ENCODE data around the gene DHODH. TPM values are rescaled to one million over a fixed set of nuclear protein-coding genes. Genes with fewer than 3 reads are reported as not detected.

Gene DHODH
- total and polyA plus RNA-seq, 2 of the 8 experiments (the other 6 are each of a cell fraction or from before 2014, with no cell fraction given), result 9.1 to 19.4 TPM

GRCh38 chr16:72027669-72028378 lies 19.3 kb downstream of the DHODH start:
- no peak overlapping the region for H3K27ac ChIP-seq (ENCODE audit: low read depth, low read length)
- H3K23ac ChIP-seq (ENCODE audit: insufficient read length), result no peak overlapping the region
- FAIRE-seq, result no peak
- H3K4me1 ChIP-seq (replicated peaks in 1 of 4; ENCODE audit: control insufficient read depth in 3 of 4, insufficient read depth in 4 of 4, low read length in 3 of 4), result no peaks in the 10 kb centered on the region; a peak in 1 of 7 replicates
- no peak overlapping the region for H3K4me3 ChIP-seq (ENCODE audit: extremely low read depth in 1 of 4, insufficient read depth in 2 of 4, low read depth in 3 of 4, low read length in 4 of 4)
- no peak overlapping the region for H2BK120ac ChIP-seq (replicated peaks; ENCODE audit: low read depth, low read length)
- POLR2A ChIA-PET (ENCODE audit: partially characterized antibody), result interaction anchor here (0.9 to 1.5 kb wide), 3 partner anchors 9 to 66 kb away, joined by 3 read pairs; partner anchors contain the start of genes DHX38 and TXNL4B
- TF ChIP-seq BACH1 (IDR thresholded peaks at IDR 0.05; ENCODE audit: low read length) (no peak), RAD21 (IDR thresholded peaks at IDR 0.05 in 1 of 2, conservative IDR thresholded peaks at IDR 0.05 in 1 of 2; ENCODE audit: low read depth in 2 of 2, low read length in 2 of 2) (no peak), MAFK (IDR thresholded peaks at IDR 0.05; ENCODE audit: low read depth, low read length) (no peak)
- no peak overlapping the region for H4K5ac ChIP-seq (ENCODE audit: insufficient read length, low read depth, low read length)
- no peak overlapping the region for H3K9ac ChIP-seq (replicated peaks in 1 of 4; ENCODE audit: extremely low read depth in 1 of 4, low read depth in 3 of 4, low read length in 3 of 4)
- no peak overlapping the region for H3K18ac ChIP-seq (ENCODE audit: extremely low read depth, low read length)
- no peak overlapping the region for H2BK20ac ChIP-seq (ENCODE audit: low read length)
- H2AFZ ChIP-seq (ENCODE audit: low read length), result no peak overlapping the region
- H4K20me1 ChIP-seq (replicated peaks in 1 of 2; ENCODE audit: control insufficient read depth in 1 of 2, insufficient read depth in 2 of 2, low read length in 2 of 2), result peaks cover 0 to 3% of the 10 kb centered on the region in 2 experiments
- H2AK5ac ChIP-seq (ENCODE audit: low read depth, low read length), result no peak overlapping the region
- no peaks in the 10 kb centered on the region for H3K79me1 ChIP-seq (ENCODE audit: low read depth, low read length)
- peaks cover 7 to 19% (median 13%) of the 10 kb centered on the region in 4 experiments; a peak in 6 of 8 replicates for H3K36me3 ChIP-seq (ENCODE audit: control insufficient read depth in 2 of 4, insufficient read depth in 4 of 4, low read length in 3 of 4)
- H2BK12ac ChIP-seq (ENCODE audit: low read depth, low read length), result no peak overlapping the region
- H4K8ac ChIP-seq (ENCODE audit: extremely low read depth, insufficient read depth, low read length), result no peak overlapping the region
- 87% methylated on average over 6 of the region's 6 CpGs; no CpG with 5 or more reads in 1 of the 2 experiments for WGBS, 2 experiments (ENCODE audit: extremely low coverage in 1 of 2, insufficient coverage in 1 of 2, insufficient read length in 1 of 2, insufficient replicate concordance in 2 of 2, low coverage in 1 of 2, low lambda C conversion rate in 2 of 2, missing lambda C conversion rate in 1 of 2)
- CTCF ChIA-PET (ENCODE audit: partially characterized antibody), result interaction anchor here (1.6 kb wide), 1 partner anchor 10 kb away, joined by 5 read pairs; no protein-coding TSS in a partner anchor
- H3K56ac ChIP-seq (replicated peaks; ENCODE audit: insufficient read length, low read depth, low read length), result no peak overlapping the region
- no peak overlapping the region for H4K91ac ChIP-seq (replicated peaks; ENCODE audit: insufficient read length, low read length)
- H3K79me2 ChIP-seq (ENCODE audit: control insufficient read depth in 1 of 2, insufficient read depth in 2 of 2, low read length in 2 of 2), result no peaks in the 10 kb centered on the region
- no peak overlapping the region for H3K4me2 ChIP-seq (ENCODE audit: insufficient read depth in 1 of 2, low read depth in 2 of 2, low read length in 2 of 2)
- H3K4ac ChIP-seq (replicated peaks; ENCODE audit: insufficient read length, low read depth, low read length), result no peak overlapping the region
- no peaks in the 10 kb centered on the region for H3K9me3 ChIP-seq (ENCODE audit: insufficient read depth in 2 of 2, low read depth in 1 of 2, low read length in 1 of 2)
- DNase-seq (ENCODE audit: low read depth in 1 of 2, low spot score in 2 of 2), result no peak
- no peak overlapping the region for H3K14ac ChIP-seq (ENCODE audit: insufficient read length)
- no peak overlapping the region for H2BK15ac ChIP-seq (ENCODE audit: low read length)
- no peaks in the 10 kb centered on the region for H3K27me3 ChIP-seq (replicated peaks in 1 of 4; ENCODE audit: control insufficient read depth in 3 of 4, extremely low read depth in 1 of 4, insufficient read depth in 3 of 4, low read length in 3 of 4)
- no peaks in the 10 kb centered on the region for H3K23me2 ChIP-seq (ENCODE audit: low read depth, low read length)
- no peak overlapping the region for H2BK5ac ChIP-seq (ENCODE audit: low read depth, low read length)
